ENCODE measurements around the gene TRIM49B.
"Not testable (repeated sequence)": the region's sequence is repeated elsewhere in the genome, so short reads cannot be mapped to it uniquely, and the experiment has no call there.

Gene TRIM49B, protein sequence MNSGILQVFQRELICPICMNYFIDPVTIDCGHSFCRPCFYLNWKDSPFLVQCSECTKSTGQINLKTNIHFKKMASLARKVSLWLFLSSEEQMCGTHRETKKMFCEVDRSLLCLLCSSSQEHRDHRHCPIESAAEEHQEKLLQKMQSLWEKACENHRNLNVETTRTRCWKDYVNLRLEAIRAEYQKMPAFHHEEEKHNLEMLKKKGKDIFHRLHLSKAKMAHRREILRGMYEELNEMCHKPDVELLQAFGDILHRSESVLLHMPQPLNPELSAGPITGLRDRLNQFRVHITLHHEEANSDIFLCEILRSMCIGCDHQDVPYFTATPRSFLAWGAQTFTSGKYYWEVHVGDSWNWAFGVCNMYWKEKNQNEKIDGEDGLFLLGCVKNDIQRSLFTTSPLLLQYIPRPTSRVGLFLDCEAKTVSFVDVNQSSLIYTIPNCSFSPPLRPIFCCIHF

DNA sequence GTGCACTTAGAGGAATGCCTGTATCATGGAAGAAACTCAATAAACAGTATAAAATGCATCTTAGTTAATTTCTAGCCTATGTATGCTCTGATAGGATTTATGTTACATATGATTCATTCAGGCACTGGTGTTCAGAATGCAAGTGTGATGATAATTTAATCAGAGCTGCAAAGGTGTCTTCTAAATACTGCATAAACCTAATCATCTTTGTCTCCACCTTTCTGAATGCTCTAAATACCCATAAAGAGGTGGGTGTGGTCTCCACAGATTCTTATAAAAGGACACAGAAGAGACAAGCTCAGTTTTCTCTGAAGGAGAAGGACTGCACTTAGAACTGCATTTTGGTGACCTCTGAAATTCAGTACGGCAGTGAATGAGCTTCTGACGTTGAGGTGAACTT is at the start of gene TRIM49B:
Gene TRIM49B, plus strand, starts transcription at position 301 of the 400 bp plus-strand sequence. CDS start 2,777 bp downstream, outside the sequence.
- not testable (repeated sequence) for H3K4me1 Mint-ChIP-seq, H3K36me3 Mint-ChIP-seq, H3K27me3 Mint-ChIP-seq, H3K9me3 Mint-ChIP-seq, H3K4me3 Mint-ChIP-seq, H3K27ac Mint-ChIP-seq

- not testable (repeated sequence) for H3K4me3 Mint-ChIP-seq, H3K36me3 Mint-ChIP-seq, H3K9me3 Mint-ChIP-seq, H3K27me3 Mint-ChIP-seq, H3K27ac Mint-ChIP-seq, H3K4me1 Mint-ChIP-seq
Measured at GRCh38 chr11:48983785-48984184, 44.8 kb upstream of the TRIM49B start, which contains the start of gene TRIM51G. TSS of gene TRIM51G (minus strand) at chr11:48983885. CDS start at chr11:48981695, 2,190 bp downstream.

- H3K36me3 Mint-ChIP-seq, H3K4me1 Mint-ChIP-seq, H3K27ac Mint-ChIP-seq, H3K4me3 Mint-ChIP-seq, H3K27me3 Mint-ChIP-seq, H3K9me3 Mint-ChIP-seq: not testable (repeated sequence)
Measured at GRCh38 chr11:49048229-49048628, 19.6 kb downstream of the TRIM49B start.

DNA sequence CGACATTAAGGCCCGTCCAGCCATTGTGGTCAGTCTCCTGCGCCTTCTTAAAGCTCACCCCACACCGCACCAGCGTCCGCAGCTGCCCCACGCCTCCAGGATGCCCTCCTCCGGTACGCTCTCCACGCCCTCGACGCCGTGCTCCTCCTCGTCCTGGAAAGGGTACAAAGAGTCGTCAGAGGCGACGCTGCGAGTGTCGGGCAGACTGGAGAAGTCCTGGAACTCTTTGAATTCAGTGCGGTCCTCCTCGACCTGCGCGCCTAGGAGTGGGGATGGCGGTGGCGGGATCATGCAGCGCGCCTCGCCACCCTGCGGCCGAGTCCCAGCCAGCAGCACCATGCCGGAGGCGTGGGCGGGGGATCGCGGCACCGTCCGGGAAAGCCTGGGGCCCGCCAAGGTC is 21.2 kb downstream of the TRIM49B start:
- not testable (repeated sequence) for H3K9me3 Mint-ChIP-seq, H3K27ac Mint-ChIP-seq, H3K4me1 Mint-ChIP-seq, H3K36me3 Mint-ChIP-seq, H3K27me3 Mint-ChIP-seq, H3K4me3 Mint-ChIP-seq

DNA sequence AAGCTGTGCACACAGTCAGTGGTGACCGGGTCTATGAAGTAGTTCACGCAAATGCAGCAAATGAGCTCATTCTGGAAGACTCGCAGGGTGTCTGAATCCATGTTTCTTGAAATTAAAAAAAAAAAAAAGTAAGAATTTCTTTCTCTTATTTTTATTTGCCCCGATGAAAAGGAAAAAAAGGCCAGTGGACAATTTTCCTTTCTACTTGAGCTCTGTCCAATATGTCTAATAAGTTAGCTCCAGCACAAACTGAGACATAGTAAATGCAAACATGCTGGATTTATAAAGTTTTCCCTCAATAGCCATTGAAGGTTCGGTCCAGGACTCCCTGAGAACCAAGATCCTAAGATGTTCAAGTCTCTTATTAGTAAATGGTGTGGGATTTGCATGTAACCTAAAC is 30.4 kb downstream of the TRIM49B start, which contains the start of gene TRIM64C:
Gene TRIM64C, minus strand, starts transcription at position 101 of the 400 bp plus-strand sequence. Its CDS starts 0 bp downstream, at position 101.
- H3K4me1 Mint-ChIP-seq, H3K36me3 Mint-ChIP-seq, H3K27me3 Mint-ChIP-seq, H3K27ac Mint-ChIP-seq, H3K4me3 Mint-ChIP-seq: not testable (repeated sequence)
- peaks cover 14% of the 10 kb centered on the region for H3K9me3 Mint-ChIP-seq

- H3K4me1 Mint-ChIP-seq, H3K27me3 Mint-ChIP-seq, H3K9me3 Mint-ChIP-seq, H3K4me3 Mint-ChIP-seq, H3K36me3 Mint-ChIP-seq, H3K27ac Mint-ChIP-seq: not testable (repeated sequence)
Measured at GRCh38 chr11:49069897-49070296, 41.3 kb downstream of the TRIM49B start.
